NOMO-1 treated with dmso at 0.1 percent for 144 hours (cell line): ENCODE results near the gene B4GALT5.
A peak's percentile ranks its signal among the peaks of the same experiment; 100 is the strongest.

ENCODE experiments used
- DNase-seq: peaks from one replicate; lab custom pipeline; 2025; ENCODE audit not compliant: unreplicated experiment; lab: John Stamatoyannopoulos, UW

B4GALT5 gene

GRCh38 chr20:49589747-49590146 is 123.9 kb downstream of the B4GALT5 start:
- DNase-seq: no peak

- DNase-seq: no peak
These were observed 126.5 kb downstream of the B4GALT5 start for GRCh38 chr20:49587111-49587570.

- no peak for DNase-seq
These were observed 128.0 kb downstream of the B4GALT5 start for GRCh38 chr20:49585585-49586245.

GRCh38 chr20:49584418-49585382 is 129.0 kb downstream of the B4GALT5 start:
- peak; percentile 28 for DNase-seq

DNA sequence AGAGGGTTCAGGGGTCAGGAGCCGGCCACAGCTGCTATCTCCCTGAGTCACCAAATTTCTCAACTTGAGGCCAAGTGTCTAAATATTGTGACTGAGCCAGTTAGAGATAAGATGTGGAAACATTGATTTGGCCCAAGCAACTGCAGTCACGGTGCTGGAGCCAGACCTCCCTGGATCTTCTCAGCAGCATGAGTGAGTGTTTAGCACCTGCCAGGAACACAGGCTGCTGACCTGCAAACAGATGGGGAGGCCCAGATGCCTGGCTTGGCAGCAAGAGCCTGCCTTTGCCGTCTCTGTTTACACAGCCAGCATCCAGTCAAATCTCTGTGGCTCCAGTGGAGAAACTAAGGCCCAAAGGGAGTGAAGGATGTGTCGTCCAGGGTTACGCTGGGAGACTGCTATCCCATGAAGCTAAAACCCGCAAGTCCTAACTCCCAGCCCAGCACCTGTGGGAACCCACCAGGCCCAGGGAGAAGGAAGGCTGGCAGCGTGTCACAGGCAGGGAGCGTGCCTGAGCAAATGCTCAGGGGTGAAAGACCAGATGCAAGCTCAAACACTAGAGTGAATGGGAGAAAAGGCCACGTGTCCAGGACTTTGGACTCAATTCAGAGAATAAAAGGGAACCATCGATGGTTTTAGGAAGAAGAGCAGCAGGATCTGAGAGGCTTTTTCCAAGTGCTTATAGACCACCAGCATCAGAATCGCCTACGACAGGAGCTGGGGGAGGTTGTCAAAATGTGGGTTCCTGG is 129.8 kb downstream of the B4GALT5 start:
- peak; percentile 71 for DNase-seq

DNA sequence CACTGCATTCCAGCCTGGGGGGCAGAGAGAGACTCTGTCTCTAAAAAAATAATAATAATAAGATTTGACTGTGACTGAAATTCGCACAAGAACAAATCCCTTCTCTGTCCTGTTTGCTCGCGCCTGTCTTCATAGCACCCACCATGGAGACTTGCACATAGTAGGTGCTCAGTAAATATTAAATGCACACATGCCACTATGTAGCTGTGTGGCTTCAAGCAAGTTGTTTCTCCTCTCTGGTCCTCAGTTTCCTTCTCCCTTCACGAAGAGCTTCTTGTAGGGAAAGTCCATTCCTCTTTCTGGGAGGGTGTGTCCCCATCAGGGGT is 130.4 kb downstream of the B4GALT5 start:
- DNase-seq: no peak
